Keratinocyte (primary cell): ENCODE data around the gene ZBTB17. TPM values are rescaled to one million over a fixed set of nuclear protein-coding genes. Genes with fewer than 3 reads are reported as not detected.

ENCODE experiments used
- DNase-seq: peaks from one replicate; pipeline ENCODE4 v3.0.0-alpha.2; 2011; ENCODE audit warnings: low read depth, missing footprints, low spot score
- FAIRE-seq: peaks from 2 replicates; lab custom pipeline; 2011; peaks lifted over from hg19 to GRCh38; lab: Jason Lieb, UNC
- H2AFZ ChIP-seq: 2 replicates; pipeline ENCODE4 v1.6.0; 2012; ENCODE audit warnings: low read length, control low read depth, inconsistent platforms; ENCODE audit not compliant: control insufficient read depth
- H3K27ac ChIP-seq: 2 replicates; pipeline ENCODE4 v1.5.1; 2011; ENCODE audit warnings: low read length; ENCODE audit not compliant: control insufficient read depth, insufficient read depth
- H3K27me3 ChIP-seq: 3 replicates; pipeline ENCODE4 v1.6.0; 2011; ENCODE audit warnings: low read length; ENCODE audit not compliant: control insufficient read depth, insufficient read depth; ENCODE audit errors: extremely low read depth
- H3K36me3 ChIP-seq, 2 experiments: 2 replicates in 1 of 2; 3 replicates in 1 of 2; pipeline ENCODE4 v1.5.1; 2011; ENCODE audit warnings: low read length in 2 of 2, mild to moderate bottlenecking in 1 of 2; ENCODE audit not compliant: control insufficient read depth in 2 of 2, insufficient read depth in 2 of 2; ENCODE audit errors: extremely low read depth in 1 of 2
- H3K4me1 ChIP-seq: 3 replicates; pipeline ENCODE4 v1.5.1; 2011; ENCODE audit warnings: low read length; ENCODE audit not compliant: control insufficient read depth, insufficient read depth; ENCODE audit errors: extremely low read depth
- H3K4me2 ChIP-seq: 3 replicates; pipeline ENCODE4 v1.6.0; 2011; ENCODE audit warnings: low read depth, low read length; ENCODE audit not compliant: control insufficient read depth, insufficient read depth; ENCODE audit errors: extremely low read depth
- H3K4me3 ChIP-seq, 3 experiments: fragments of 200-600 bp in 1 of 3; sonication (generic) in 1 of 3; 2 replicates in 2 of 3; 3 replicates in 1 of 3; pipeline ENCODE4 v1.5.1; 2011 to 2016; ENCODE audit warnings: low read length in 3 of 3, mild to moderate bottlenecking in 3 of 3, control low read depth in 2 of 3, inconsistent platforms in 1 of 3, low read depth in 1 of 3, mixed read lengths in 1 of 3, mixed run types in 1 of 3, moderate library complexity in 1 of 3; ENCODE audit not compliant: control insufficient read depth in 2 of 3, insufficient read depth in 2 of 3; ENCODE audit errors: extremely low read depth in 1 of 3
- H3K79me2 ChIP-seq: 2 replicates; pipeline ENCODE4 v1.6.0; 2012; ENCODE audit warnings: low read length; ENCODE audit not compliant: control insufficient read depth, insufficient read depth
- H3K9ac ChIP-seq: 3 replicates; pipeline ENCODE4 v1.6.0; 2011; ENCODE audit warnings: low read length; ENCODE audit not compliant: control insufficient read depth, insufficient read depth; ENCODE audit errors: extremely low read depth
- H3K9me1 ChIP-seq: 3 replicates; pipeline ENCODE4 v1.6.0; 2011; ENCODE audit warnings: low read length; ENCODE audit not compliant: control insufficient read depth, insufficient read depth; ENCODE audit errors: extremely low read depth
- H3K9me3 ChIP-seq: 2 replicates; pipeline ENCODE4 v1.5.1; 2012; ENCODE audit warnings: low read depth, low read length; ENCODE audit not compliant: control insufficient read depth
- H4K20me1 ChIP-seq: 3 replicates; pipeline ENCODE4 v1.6.0; 2011; ENCODE audit warnings: low read length; ENCODE audit not compliant: control insufficient read depth, insufficient read depth; ENCODE audit errors: extremely low read depth
- CTCF ChIP-seq, 3 experiments: IDR thresholded peaks in 1 of 3; conservative IDR thresholded peaks in 1 of 3; optimal IDR thresholded peaks in 1 of 3; 2 replicates in 2 of 3; 3 replicates in 1 of 3; pipeline versions ENCODE3 to v1.5.1; 2011; ENCODE audit warnings: low read length in 3 of 3, mild to moderate bottlenecking in 3 of 3, moderate library complexity in 2 of 3, control low read depth in 1 of 3, inconsistent platforms in 1 of 3; ENCODE audit not compliant: insufficient read depth in 2 of 3; ENCODE audit errors: extremely low read depth in 1 of 3
- EZH2 ChIP-seq: IDR thresholded peaks from one replicate; pipeline ENCODE4 v1.6.1; 2012; ENCODE audit warnings: inconsistent platforms, mild to moderate bottlenecking, low read length, moderate library complexity
- dilution Hi-C: fragments of 300-500 bp; cut with MboI; formaldehyde crosslinking; loops from one replicate; pipeline ENCODE4 v1.7.0; 2020; ENCODE audit warnings: low sequenced_read_pairs; ENCODE audit not compliant: extremely low pct_ligation_motif_present
- polyA plus RNA-seq, 5 experiments: library from polyadenylated mRNA; depleted of rRNA in 3 of 5; stranded (reverse) in 3 of 5; stranded (forward) in 1 of 5; unstranded in 1 of 5; fragments of >200 nt; gene quantifications; 1 replicate in 1 of 5; 2 replicates in 3 of 5; 3 replicates in 1 of 5; pipeline versions ENCODE4 v1.2.1 to v1.2.3, GENCODE V29; 2011 to 2012; ENCODE audit warnings: missing spikeins in 2 of 5, low read depth in 1 of 5, low replicate concordance in 1 of 5

Gene ZBTB17
- polyA plus RNA-seq, 1 donor (not counting 4 experiments of a cell fraction or from before 2014, with no cell fraction given), result 18.4 TPM

- H3K9me3 ChIP-seq, result no peaks in the 10 kb centered on the region
- dilution Hi-C loops, result no loop called here
These were observed 36.5 kb downstream of the ZBTB17 start for GRCh38 chr1:15939181-15940109.

GRCh38 chr1:15938628-15939161 is 37.2 kb downstream of the ZBTB17 start:
- Histone ChIP-seq H3K27me3 (no peaks in the 10 kb centered on the region), H3K79me2 (peaks cover 8% of the 10 kb centered on the region), H3K4me1 (no peaks in the 10 kb centered on the region), H4K20me1 (no peaks in the 10 kb centered on the region), H3K9me3 (no peaks in the 10 kb centered on the region), H2AFZ (no peak overlapping the region), H3K4me2 (no peak overlapping the region), H3K36me3 (peaks cover 49 to 52% of the 10 kb centered on the region in 2 experiments), H3K4me3 (no peak overlapping the region), H3K9me1 (no peaks in the 10 kb centered on the region), H3K27ac (no peak overlapping the region), H3K9ac (no peak overlapping the region)
- FAIRE-seq, result no peak
- TF ChIP-seq EZH2 (no peak), CTCF (optimal IDR thresholded peaks at IDR 0.05 in 1 of 3, IDR thresholded peaks at IDR 0.05 in 1 of 3, conservative IDR thresholded peaks at IDR 0.05 in 1 of 3; ENCODE audit: extremely low read depth in 1 of 3, insufficient read depth in 2 of 3, low read length in 3 of 3) (no peak)
- dilution Hi-C loops, result no loop called here
- DNase-seq, result no peak

More at GRCh38 chr1:15939181-15940109, 36.5 kb downstream of the ZBTB17 start:
- no peak overlapping the region for H3K9ac ChIP-seq
- H3K9me1 ChIP-seq, result no peaks in the 10 kb centered on the region
- no peak overlapping the region for H3K27ac ChIP-seq
- H2AFZ ChIP-seq, result no peak overlapping the region
- no peak overlapping the region for H3K4me2 ChIP-seq
- H3K79me2 ChIP-seq, result peaks cover 5% of the 10 kb centered on the region
- H4K20me1 ChIP-seq, result no peaks in the 10 kb centered on the region
- DNase-seq, result no peak
- H3K4me3 ChIP-seq, result no peak overlapping the region
- no peaks in the 10 kb centered on the region for H3K4me1 ChIP-seq
- H3K36me3 ChIP-seq, result peaks cover 45 to 50% of the 10 kb centered on the region in 2 experiments
- no peaks in the 10 kb centered on the region for H3K27me3 ChIP-seq
- FAIRE-seq, result no peak
- TF ChIP-seq EZH2 (no peak), CTCF (optimal IDR thresholded peaks at IDR 0.05 in 1 of 3, IDR thresholded peaks at IDR 0.05 in 1 of 3, conservative IDR thresholded peaks at IDR 0.05 in 1 of 3; ENCODE audit: extremely low read depth in 1 of 3, insufficient read depth in 2 of 3, low read length in 3 of 3) (no peak)
